Endodermal cell (in vitro differentiated cells): Measurements from ENCODE around the gene TUBGCP6. TPM values are rescaled to one million over a fixed set of nuclear protein-coding genes. Genes with fewer than 3 reads are reported as not detected.
A peak's percentile ranks its signal among the peaks of the same experiment; 100 is the strongest.

Experiments used
- DNase-seq: peaks from one replicate; pipeline ENCODE4 v3.0.0-alpha.2; 2017
- H3K27ac ChIP-seq: 2 replicates; pipeline ENCODE4 v1.5.1; 2013; ENCODE audit warnings: mild to moderate bottlenecking, low read depth, low read length, moderate library complexity
- H3K27me3 ChIP-seq: 2 replicates; pipeline ENCODE4 v1.6.1; 2013; ENCODE audit warnings: mild to moderate bottlenecking, low read length, moderate library complexity; ENCODE audit not compliant: insufficient read depth, control insufficient read depth, poor library complexity, severe bottlenecking
- H3K36me3 ChIP-seq: 2 replicates; pipeline ENCODE4 v1.7.0; 2013; ENCODE audit warnings: mild to moderate bottlenecking, low read length, moderate library complexity; ENCODE audit not compliant: control insufficient read depth, insufficient read depth
- H3K4me1 ChIP-seq: one replicate; pipeline ENCODE4 v1.7.0; 2013; ENCODE audit warnings: low read length; ENCODE audit not compliant: control insufficient read depth, insufficient read depth
- H3K4me3 ChIP-seq: 2 replicates; pipeline ENCODE4 v1.5.1; 2013; ENCODE audit warnings: mild to moderate bottlenecking, low read length, moderate library complexity
- H3K9ac ChIP-seq: 2 replicates; pipeline ENCODE4 v1.6.1; 2013; ENCODE audit warnings: mild to moderate bottlenecking, low read length, moderate library complexity; ENCODE audit not compliant: poor library complexity, severe bottlenecking; ENCODE audit errors: extremely low read depth
- H3K9me3 ChIP-seq: 2 replicates; pipeline ENCODE4 v1.6.1; 2013; ENCODE audit warnings: mild to moderate bottlenecking, low read length, moderate library complexity; ENCODE audit not compliant: control insufficient read depth
- H3K27ac Mint-ChIP-seq: 2 replicates; pipeline ENCODE4 v1.8.0; 2020; ENCODE audit warnings: mixed read lengths
- H3K27me3 Mint-ChIP-seq: 2 replicates; pipeline ENCODE4 v1.8.0; 2021; ENCODE audit warnings: mild to moderate bottlenecking, mixed read lengths; ENCODE audit not compliant: insufficient read depth
- H3K36me3 Mint-ChIP-seq: 2 replicates; pipeline ENCODE4 v1.8.0; 2020; ENCODE audit warnings: low read depth, mixed read lengths
- H3K4me1 Mint-ChIP-seq: 2 replicates; pipeline ENCODE4 v1.8.0; 2020; ENCODE audit warnings: mixed read lengths
- H3K4me3 Mint-ChIP-seq: 2 replicates; pipeline ENCODE4 v1.8.0; 2020; ENCODE audit warnings: mild to moderate bottlenecking, moderate library complexity, mixed read lengths
- H3K9me3 Mint-ChIP-seq: 2 replicates; pipeline ENCODE4 v1.8.0; 2020; ENCODE audit warnings: mild to moderate bottlenecking, mixed read lengths
- CTCF ChIP-seq: fragments of 200-600 bp; sonication (generic); conservative IDR thresholded peaks from 2 replicates; pipeline ENCODE4 v1.5.0; 2021; ENCODE audit warnings: antibody characterized with exemption, mild to moderate bottlenecking
- WGBS, 2 experiments: methylation state at CpG; one replicate each; pipeline versions ENCODE4 v1.1.5 to v1.1.7; 2013; ENCODE audit warnings: missing lambda C conversion rate in 2 of 2, mixed read lengths in 1 of 2; ENCODE audit not compliant: insufficient coverage in 1 of 2, insufficient read length in 1 of 2; 5-methylcytosine and 5-hydroxymethylcytosine counted together
- total RNA-seq, 2 donors: library from RNA; stranded (reverse); fragmentation: NEBNext Ultra II Directional in 1 of 2; extraction: Animal tissue kit (Norgen Biotek cat#: 25700) in 1 of 2; gene quantifications; 2 replicates in 1 of 2; 3 replicates in 1 of 2; pipeline ENCODE4 v1.2.1, GENCODE V29; 2021

Gene TUBGCP6
- total RNA-seq, 2 donors from 2014 or later: 43.7 to 46.0 TPM

GRCh38 chr22:50185375-50186087 is 59.3 kb downstream of the TUBGCP6 start, which contains the start of gene TRABD:
TSS of gene TRABD (plus strand) at chr22:50185913. CDS start at chr22:50193061, 7,148 bp downstream.
- peak within 1 kb of the TSS; percentile 85 for H3K4me3 ChIP-seq
- WGBS, 2 experiments: 8 to 48% methylated on average over 14 to 72 of the region's 90 CpGs
- Mint-ChIP-seq H3K4me3 (peak within 1 kb of the TSS; percentile 82), H3K27ac (peak within 1 kb of the TSS; percentile 86), H3K27me3 (peaks cover 3% of the 10 kb centered on the region), H3K4me1 (no peaks in the 10 kb centered on the region), H3K9me3 (no peaks in the 10 kb centered on the region), H3K36me3 (peaks cover 1% of the 10 kb centered on the region)
- no peaks in the 10 kb centered on the region for H3K27me3 ChIP-seq
- H3K9ac ChIP-seq: peak within 1 kb of the TSS; percentile 57
- peaks cover 6% of the 10 kb centered on the region for H3K36me3 ChIP-seq
- peak; percentile 97 for DNase-seq
- no peak for TF ChIP-seq CTCF
- H3K9me3 ChIP-seq: no peaks in the 10 kb centered on the region
- H3K27ac ChIP-seq: no peak within 1 kb of the TSS
- peaks cover 4% of the 10 kb centered on the region for H3K4me1 ChIP-seq

GRCh38 chr22:50184902-50185374 is 59.9 kb downstream of the TUBGCP6 start:
- H3K9me3 ChIP-seq: no peaks in the 10 kb centered on the region
- H3K27ac ChIP-seq: no peak overlapping the region
- DNase-seq: peak; percentile 76
- Mint-ChIP-seq H3K36me3 (peaks cover 1% of the 10 kb centered on the region), H3K27me3 (peaks cover 3% of the 10 kb centered on the region), H3K4me1 (no peaks in the 10 kb centered on the region), H3K27ac (no peak overlapping the region), H3K4me3 (peak overlapping the region; percentile 82), H3K9me3 (no peaks in the 10 kb centered on the region)
- no peak for TF ChIP-seq CTCF
- no peaks in the 10 kb centered on the region for H3K27me3 ChIP-seq
- no peak overlapping the region for H3K9ac ChIP-seq
- 43 to 62% methylated on average over 25 to 63 of the region's 63 CpGs for WGBS, 2 experiments
- H3K36me3 ChIP-seq: peaks cover 6% of the 10 kb centered on the region
- peak overlapping the region; percentile 69 for H3K4me3 ChIP-seq
- H3K4me1 ChIP-seq: peaks cover 4% of the 10 kb centered on the region

GRCh38 chr22:50184004-50184901 is 60.6 kb downstream of the TUBGCP6 start:
- peak overlapping the region; percentile 51 for H3K4me3 Mint-ChIP-seq
- H3K36me3 Mint-ChIP-seq: peaks cover 6% of the 10 kb centered on the region
- no peak overlapping the region for H3K27ac ChIP-seq
- no peaks in the 10 kb centered on the region for H3K27me3 ChIP-seq
- no peak overlapping the region for H3K4me3 ChIP-seq
- H3K9me3 ChIP-seq: no peaks in the 10 kb centered on the region
- H3K9ac ChIP-seq: no peak overlapping the region
- peaks cover 6% of the 10 kb centered on the region for H3K36me3 ChIP-seq
- peak; percentile 39 for TF ChIP-seq CTCF
- H3K9me3 Mint-ChIP-seq: no peaks in the 10 kb centered on the region
- peaks cover 3% of the 10 kb centered on the region for H3K27me3 Mint-ChIP-seq
- DNase-seq: peak; percentile 72
- no peak overlapping the region for H3K27ac Mint-ChIP-seq
- H3K4me1 Mint-ChIP-seq: no peaks in the 10 kb centered on the region
- H3K4me1 ChIP-seq: peaks cover 4% of the 10 kb centered on the region
- 77 to 84% methylated on average over 22 to 32 of the region's 32 CpGs for WGBS, 2 experiments
